T1000 (cell line): ENCODE data around the gene OXNAD1.
"Not testable (repeated sequence)": the region's sequence is repeated elsewhere in the genome, so short reads cannot be mapped to it uniquely, and the experiment has no call there.

Source experiments
- DNase-seq: peaks from one replicate; lab custom pipeline; 2025; ENCODE audit warnings: mixed read lengths; lab: John Stamatoyannopoulos, UW

The OXNAD1 gene

GRCh38 chr3:16304061-16305010 lies 39.3 kb downstream of the OXNAD1 start:
- DNase-seq: no peak

- no peak for DNase-seq
Measured at GRCh38 chr3:16305111-16305541, 40.1 kb downstream of the OXNAD1 start.

GRCh38 chr3:16307832-16308531 lies 43.0 kb downstream of the OXNAD1 start:
- DNase-seq: no peak

GRCh38 chr3:16308727-16309126 lies 43.7 kb downstream of the OXNAD1 start:
- DNase-seq: no peak

- DNase-seq: no peak
Measured at GRCh38 chr3:16309558-16309957, 44.5 kb downstream of the OXNAD1 start.

- DNase-seq: not testable (repeated sequence)
Measured at GRCh38 chr3:16310486-16310885, 45.5 kb downstream of the OXNAD1 start.

GRCh38 chr3:16311960-16312451 lies 47.0 kb downstream of the OXNAD1 start:
- no peak for DNase-seq

GRCh38 chr3:16313886-16314645 lies 49.1 kb downstream of the OXNAD1 start:
- DNase-seq: no peak

GRCh38 chr3:16315623-16316022 lies 50.6 kb downstream of the OXNAD1 start:
- DNase-seq: no peak

GRCh38 chr3:16316396-16316795 lies 51.4 kb downstream of the OXNAD1 start:
- DNase-seq: no peak

- no peak for DNase-seq
Measured at GRCh38 chr3:16316847-16317560, 52.0 kb downstream of the OXNAD1 start.

GRCh38 chr3:16317561-16317945 lies 52.5 kb downstream of the OXNAD1 start:
- no peak for DNase-seq

- no peak for DNase-seq
Measured at GRCh38 chr3:16318176-16318575, 53.2 kb downstream of the OXNAD1 start.

GRCh38 chr3:16319307-16319706 lies 54.3 kb downstream of the OXNAD1 start:
- DNase-seq: no peak

- no peak for DNase-seq
Measured at GRCh38 chr3:16319723-16320122, 54.7 kb downstream of the OXNAD1 start.

GRCh38 chr3:16320711-16321110 lies 55.7 kb downstream of the OXNAD1 start:
- DNase-seq: no peak

GRCh38 chr3:16322189-16322588 lies 57.2 kb downstream of the OXNAD1 start:
- DNase-seq: no peak

- no peak for DNase-seq
Measured at GRCh38 chr3:16323737-16324136, 58.7 kb downstream of the OXNAD1 start.

- no peak for DNase-seq
Measured at GRCh38 chr3:16325850-16326249, 60.8 kb downstream of the OXNAD1 start.

- no peak for DNase-seq
Measured at GRCh38 chr3:16326724-16327349, 61.8 kb downstream of the OXNAD1 start.

GRCh38 chr3:16328124-16328523 lies 63.1 kb downstream of the OXNAD1 start:
- DNase-seq: no peak
